GM23338 (cell line): ENCODE measurements around the gene CCNT2. TPM values are rescaled to one million over a fixed set of nuclear protein-coding genes. Genes with fewer than 3 reads are reported as not detected.

Source experiments
- ATAC-seq: fragments of 200-7000 bp; cut with Tn5 transposase; 3 replicates; pipeline ENCODE4 v1.9.1; 2020
- DNase-seq: peaks from one replicate; pipeline ENCODE4 v3.0.0-alpha.2; 2015; ENCODE audit warnings: low spot score
- H2AFZ ChIP-seq: fragments of 200-600 bp; sonication (generic); 2 replicates; pipeline ENCODE4 v1.8.0; 2016; ENCODE audit warnings: antibody characterized with exemption, mild to moderate bottlenecking, moderate library complexity
- H3F3A ChIP-seq: fragments of 200-600 bp; sonication (generic); replicated peaks from 2 replicates; pipeline ENCODE4 v1.8.0; 2017; ENCODE audit warnings: antibody characterized with exemption, mixed run types, low read depth
- H3K27ac ChIP-seq: fragments of 200-600 bp; sonication (generic); 2 replicates; pipeline ENCODE4 v1.6.1; 2016; ENCODE audit warnings: low read depth
- H3K27me3 ChIP-seq: fragments of 200-600 bp; sonication (generic); 2 replicates; pipeline ENCODE4 v1.8.0; 2016; ENCODE audit warnings: mild to moderate bottlenecking, mixed run types, moderate library complexity; ENCODE audit not compliant: insufficient read depth
- H3K36me3 ChIP-seq: fragments of 200-600 bp; sonication (generic); 2 replicates; pipeline ENCODE4 v1.8.0; 2016; ENCODE audit warnings: mild to moderate bottlenecking; ENCODE audit not compliant: insufficient read depth
- H3K4me1 ChIP-seq: fragments of 200-600 bp; sonication (generic); 2 replicates; pipeline ENCODE4 v1.8.0; 2016; ENCODE audit warnings: mild to moderate bottlenecking, moderate library complexity; ENCODE audit not compliant: insufficient read depth
- H3K4me2 ChIP-seq: fragments of 200-600 bp; sonication (generic); 2 replicates; pipeline ENCODE4 v1.7.1; 2017; ENCODE audit warnings: mixed run types
- H3K4me3 ChIP-seq: fragments of 200-600 bp; sonication (generic); 2 replicates; pipeline ENCODE4 v1.6.1; 2016; ENCODE audit warnings: mixed run types
- H3K79me2 ChIP-seq: fragments of 200-600 bp; sonication (generic); replicated peaks from 2 replicates; pipeline ENCODE4 v1.8.0; 2017; ENCODE audit warnings: mild to moderate bottlenecking; ENCODE audit not compliant: insufficient read depth
- H3K9me2 ChIP-seq: fragments of 200-600 bp; sonication (generic); 2 replicates; pipeline ENCODE4 v1.8.0; 2017; ENCODE audit not compliant: insufficient read depth
- H4K20me1 ChIP-seq: fragments of 200-600 bp; sonication (generic); replicated peaks from 2 replicates; pipeline ENCODE4 v1.8.0; 2017; ENCODE audit warnings: mild to moderate bottlenecking; ENCODE audit not compliant: insufficient read depth
- H3K27ac Mint-ChIP-seq: 2 replicates; pipeline ENCODE4 v1.8.0; 2020; ENCODE audit warnings: inconsistent platforms, mild to moderate bottlenecking, moderate library complexity, mixed read lengths
- H3K27me3 Mint-ChIP-seq: 3 replicates; pipeline ENCODE4 v1.8.0; 2022; ENCODE audit warnings: low read depth, mild to moderate bottlenecking, moderate library complexity, mixed read lengths, inconsistent platforms; ENCODE audit not compliant: insufficient read depth, poor library complexity
- H3K36me3 Mint-ChIP-seq: 3 replicates; pipeline ENCODE4 v1.8.0; 2021; ENCODE audit warnings: low read depth, mild to moderate bottlenecking, inconsistent platforms, moderate library complexity, mixed read lengths
- H3K4me1 Mint-ChIP-seq: 3 replicates; pipeline ENCODE4 v1.8.0; 2020; ENCODE audit warnings: mild to moderate bottlenecking, inconsistent platforms, mixed read lengths
- H3K4me3 Mint-ChIP-seq: 3 replicates; pipeline ENCODE4 v1.8.0; 2021; ENCODE audit warnings: moderate library complexity, mild to moderate bottlenecking, inconsistent platforms, mixed read lengths
- H3K9me3 Mint-ChIP-seq: 3 replicates; pipeline ENCODE4 v1.8.0; 2020; ENCODE audit warnings: moderate library complexity, mild to moderate bottlenecking, inconsistent platforms, mixed read lengths
- CREB1 ChIP-seq: fragments of 250-450 bp; sonication (Bioruptor Pico); IDR thresholded peaks from 2 replicates; pipeline ENCODE4 v1.5.0; 2020; ENCODE audit warnings: low read depth, mild to moderate bottlenecking, moderate library complexity
- EZH2 ChIP-seq: fragments of 200-600 bp; sonication (generic); IDR thresholded peaks from one replicate; pipeline ENCODE4 v1.8.0; 2017; ENCODE audit warnings: antibody characterized with exemption, mild to moderate bottlenecking, low read depth; ENCODE audit not compliant: unreplicated experiment
- EZH2phosphoT487 ChIP-seq: fragments of 200-600 bp; sonication (generic); IDR thresholded peaks from one replicate; pipeline ENCODE4 v1.8.1; 2018; ENCODE audit warnings: antibody characterized with exemption; ENCODE audit not compliant: unreplicated experiment
- JUNB ChIP-seq: IDR thresholded peaks from one replicate; pipeline ENCODE4 v1.6.1; 2016; ENCODE audit warnings: antibody characterized with exemption; ENCODE audit not compliant: unreplicated experiment
- NANOG ChIP-seq: IDR thresholded peaks from 2 replicates; pipeline ENCODE4 v1.6.1; 2016; ENCODE audit warnings: antibody characterized with exemption, borderline replicate concordance
- ZNF114 ChIP-seq: fragments of 250-450 bp; sonication (Bioruptor Pico); IDR thresholded peaks from 2 replicates; pipeline ENCODE4 v1.5.0; 2020; ENCODE audit warnings: mild to moderate bottlenecking, moderate library complexity
- polyA plus RNA-seq: library from polyadenylated mRNA; unstranded; fragments of >200 nt; fragmentation: Nextera tagmentation; extraction: Ambion mirVana; gene quantifications from 2 replicates; pipeline ENCODE4 v1.2.1, GENCODE V29; 2016
- total RNA-seq: library from RNA; depleted of rRNA; stranded (reverse); fragments of >200 nt; shearing (Covaris generic); gene quantifications from 2 replicates; pipeline ENCODE4 v1.2.3, GENCODE V29; 2014
- TF ChIP-seq, protein P1 (sequence below): IDR thresholded peaks from 2 replicates; pipeline ENCODE4 v1.6.1; 2016; ENCODE audit warnings: antibody characterized with exemption
- TF ChIP-seq, protein P2 (sequence below): fragments of 250-450 bp; sonication (Bioruptor Pico); IDR thresholded peaks from 2 replicates; pipeline ENCODE4 v1.5.0; 2020; ENCODE audit warnings: mild to moderate bottlenecking, moderate library complexity

Gene CCNT2
- total and polyA plus RNA-seq, 2 experiments from 2014 or later: 22.5 to 46.5 TPM

DNA sequence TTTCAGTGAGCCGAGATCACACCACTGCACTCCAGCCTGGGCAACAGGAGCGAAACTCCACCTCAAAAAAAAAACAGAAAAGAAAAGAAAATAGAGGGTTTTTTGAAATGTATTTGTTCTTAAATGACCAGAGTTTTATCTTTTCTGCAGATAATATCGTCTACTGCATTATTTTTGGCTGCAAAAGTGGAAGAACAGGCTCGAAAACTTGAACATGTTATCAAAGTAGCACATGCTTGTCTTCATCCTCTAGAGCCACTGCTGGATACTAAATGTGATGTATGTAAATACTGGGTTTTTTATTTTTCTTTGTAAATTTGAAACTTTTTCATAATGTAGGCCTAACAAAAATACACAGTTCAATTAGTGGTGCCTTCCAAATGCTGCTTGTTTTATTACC lies 18.1 kb downstream of the CCNT2 start (continued):
- TF ChIP-seq, protein P1, sequence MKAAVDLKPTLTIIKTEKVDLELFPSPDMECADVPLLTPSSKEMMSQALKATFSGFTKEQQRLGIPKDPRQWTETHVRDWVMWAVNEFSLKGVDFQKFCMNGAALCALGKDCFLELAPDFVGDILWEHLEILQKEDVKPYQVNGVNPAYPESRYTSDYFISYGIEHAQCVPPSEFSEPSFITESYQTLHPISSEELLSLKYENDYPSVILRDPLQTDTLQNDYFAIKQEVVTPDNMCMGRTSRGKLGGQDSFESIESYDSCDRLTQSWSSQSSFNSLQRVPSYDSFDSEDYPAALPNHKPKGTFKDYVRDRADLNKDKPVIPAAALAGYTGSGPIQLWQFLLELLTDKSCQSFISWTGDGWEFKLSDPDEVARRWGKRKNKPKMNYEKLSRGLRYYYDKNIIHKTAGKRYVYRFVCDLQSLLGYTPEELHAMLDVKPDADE: no peak
- TF ChIP-seq EZH2 (no peak), ZNF114 (no peak), EZH2phosphoT487 (no peak), NANOG (no peak), CREB1 (CRISPR knock-in tag) (no peak)
- TF ChIP-seq, protein P2, sequence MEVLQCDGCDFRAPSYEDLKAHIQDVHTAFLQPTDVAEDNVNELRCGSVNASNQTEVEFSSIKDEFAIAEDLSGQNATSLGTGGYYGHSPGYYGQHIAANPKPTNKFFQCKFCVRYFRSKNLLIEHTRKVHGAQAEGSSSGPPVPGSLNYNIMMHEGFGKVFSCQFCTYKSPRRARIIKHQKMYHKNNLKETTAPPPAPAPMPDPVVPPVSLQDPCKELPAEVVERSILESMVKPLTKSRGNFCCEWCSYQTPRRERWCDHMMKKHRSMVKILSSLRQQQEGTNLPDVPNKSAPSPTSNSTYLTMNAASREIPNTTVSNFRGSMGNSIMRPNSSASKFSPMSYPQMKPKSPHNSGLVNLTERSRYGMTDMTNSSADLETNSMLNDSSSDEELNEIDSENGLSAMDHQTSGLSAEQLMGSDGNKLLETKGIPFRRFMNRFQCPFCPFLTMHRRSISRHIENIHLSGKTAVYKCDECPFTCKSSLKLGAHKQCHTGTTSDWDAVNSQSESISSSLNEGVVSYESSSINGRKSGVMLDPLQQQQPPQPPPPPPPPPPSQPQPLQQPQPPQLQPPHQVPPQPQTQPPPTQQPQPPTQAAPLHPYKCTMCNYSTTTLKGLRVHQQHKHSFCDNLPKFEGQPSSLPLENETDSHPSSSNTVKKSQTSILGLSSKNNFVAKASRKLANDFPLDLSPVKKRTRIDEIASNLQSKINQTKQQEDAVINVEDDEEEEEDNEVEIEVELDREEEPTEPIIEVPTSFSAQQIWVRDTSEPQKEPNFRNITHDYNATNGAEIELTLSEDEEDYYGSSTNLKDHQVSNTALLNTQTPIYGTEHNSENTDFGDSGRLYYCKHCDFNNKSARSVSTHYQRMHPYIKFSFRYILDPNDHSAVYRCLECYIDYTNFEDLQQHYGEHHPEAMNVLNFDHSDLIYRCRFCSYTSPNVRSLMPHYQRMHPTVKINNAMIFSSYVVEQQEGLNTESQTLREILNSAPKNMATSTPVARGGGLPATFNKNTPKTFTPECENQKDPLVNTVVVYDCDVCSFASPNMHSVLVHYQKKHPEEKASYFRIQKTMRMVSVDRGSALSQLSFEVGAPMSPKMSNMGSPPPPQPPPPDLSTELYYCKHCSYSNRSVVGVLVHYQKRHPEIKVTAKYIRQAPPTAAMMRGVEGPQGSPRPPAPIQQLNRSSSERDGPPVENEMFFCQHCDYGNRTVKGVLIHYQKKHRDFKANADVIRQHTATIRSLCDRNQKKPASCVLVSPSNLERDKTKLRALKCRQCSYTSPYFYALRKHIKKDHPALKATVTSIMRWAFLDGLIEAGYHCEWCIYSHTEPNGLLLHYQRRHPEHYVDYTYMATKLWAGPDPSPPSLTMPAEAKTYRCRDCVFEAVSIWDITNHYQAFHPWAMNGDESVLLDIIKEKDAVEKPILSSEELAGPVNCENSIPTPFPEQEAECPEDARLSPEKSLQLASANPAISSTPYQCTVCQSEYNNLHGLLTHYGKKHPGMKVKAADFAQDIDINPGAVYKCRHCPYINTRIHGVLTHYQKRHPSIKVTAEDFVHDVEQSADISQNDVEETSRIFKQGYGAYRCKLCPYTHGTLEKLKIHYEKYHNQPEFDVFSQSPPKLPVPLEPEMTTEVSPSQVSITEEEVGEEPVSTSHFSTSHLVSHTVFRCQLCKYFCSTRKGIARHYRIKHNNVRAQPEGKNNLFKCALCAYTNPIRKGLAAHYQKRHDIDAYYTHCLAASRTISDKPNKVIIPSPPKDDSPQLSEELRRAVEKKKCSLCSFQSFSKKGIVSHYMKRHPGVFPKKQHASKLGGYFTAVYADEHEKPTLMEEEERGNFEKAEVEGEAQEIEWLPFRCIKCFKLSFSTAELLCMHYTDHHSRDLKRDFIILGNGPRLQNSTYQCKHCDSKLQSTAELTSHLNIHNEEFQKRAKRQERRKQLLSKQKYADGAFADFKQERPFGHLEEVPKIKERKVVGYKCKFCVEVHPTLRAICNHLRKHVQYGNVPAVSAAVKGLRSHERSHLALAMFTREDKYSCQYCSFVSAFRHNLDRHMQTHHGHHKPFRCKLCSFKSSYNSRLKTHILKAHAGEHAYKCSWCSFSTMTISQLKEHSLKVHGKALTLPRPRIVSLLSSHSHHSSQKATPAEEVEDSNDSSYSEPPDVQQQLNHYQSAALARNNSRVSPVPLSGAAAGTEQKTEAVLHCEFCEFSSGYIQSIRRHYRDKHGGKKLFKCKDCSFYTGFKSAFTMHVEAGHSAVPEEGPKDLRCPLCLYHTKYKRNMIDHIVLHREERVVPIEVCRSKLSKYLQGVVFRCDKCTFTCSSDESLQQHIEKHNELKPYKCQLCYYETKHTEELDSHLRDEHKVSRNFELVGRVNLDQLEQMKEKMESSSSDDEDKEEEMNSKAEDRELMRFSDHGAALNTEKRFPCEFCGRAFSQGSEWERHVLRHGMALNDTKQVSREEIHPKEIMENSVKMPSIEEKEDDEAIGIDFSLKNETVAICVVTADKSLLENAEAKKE (CRISPR knock-in tag): no peak

DNA sequence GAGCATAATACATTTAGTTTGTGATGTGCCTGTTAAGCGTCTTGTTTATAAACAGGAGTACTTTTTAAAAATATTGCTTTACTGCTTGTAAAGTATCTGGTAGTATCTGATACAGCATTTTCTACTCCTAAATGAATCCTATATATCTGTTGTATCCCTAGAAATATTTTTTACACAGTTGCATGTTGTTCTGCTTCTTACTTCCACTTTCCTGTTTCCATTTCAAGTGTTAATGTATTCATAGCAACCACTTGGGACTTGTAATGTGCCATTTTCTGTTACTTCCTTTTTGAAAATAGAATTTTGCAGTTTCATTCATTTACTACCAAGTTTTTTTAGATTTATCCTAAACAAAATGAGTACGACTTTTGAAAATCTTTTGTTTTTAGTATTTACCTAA lies 24.9 kb downstream of the CCNT2 start:
- H4K20me1 ChIP-seq: peaks cover 7% of the 10 kb centered on the region
- H3K36me3 ChIP-seq: peaks cover 32% of the 10 kb centered on the region; the same call in 1 of the 2 replicates
- ATAC-seq (no peak), DNase-seq (no peak)
- no peaks in the 10 kb centered on the region for H3K9me3 Mint-ChIP-seq
- H2AFZ ChIP-seq: no peak overlapping the region
- H3K27me3 Mint-ChIP-seq: no peaks in the 10 kb centered on the region
- TF ChIP-seq JUNB (no peak), EZH2 (no peak), NANOG (no peak), CREB1 (CRISPR knock-in tag) (no peak)
- TF ChIP-seq, protein P2 (CRISPR knock-in tag): no peak
- no peak overlapping the region for H3K4me3 ChIP-seq
- peaks cover 55% of the 10 kb centered on the region for H3K79me2 ChIP-seq
- no peak overlapping the region for H3K27ac Mint-ChIP-seq
- no peaks in the 10 kb centered on the region for H3K4me1 ChIP-seq
- no peak overlapping the region for H3K4me3 Mint-ChIP-seq
- peaks cover 58% of the 10 kb centered on the region for H3K36me3 Mint-ChIP-seq
- H3K4me1 Mint-ChIP-seq: peaks cover 16% of the 10 kb centered on the region; the same call in 2 of the 3 replicates
- no peak overlapping the region for H3K4me2 ChIP-seq
- H3K27ac ChIP-seq: no peak overlapping the region
- no peaks in the 10 kb centered on the region for H3F3A ChIP-seq
- H3K27me3 ChIP-seq: no peaks in the 10 kb centered on the region
- H3K9me2 ChIP-seq: no peaks in the 10 kb centered on the region
